GM11168 (cell line): ENCODE measurements around the gene NDUFAF5.
"Not testable (repeated sequence)": the region's sequence is repeated elsewhere in the genome, so short reads cannot be mapped to it uniquely, and the experiment has no call there.

Source experiments
- in situ Hi-C: fragments of 300-500 bp; cut with MboI; formaldehyde crosslinking; loops from one replicate; pipeline ENCODE4 v1.12.0; 2022; ENCODE audit warnings: low sequenced_read_pairs; ENCODE audit not compliant: unreplicated experiment

Gene NDUFAF5

GRCh38 chr20:13784893-13785715 lies at the start of gene NDUFAF5, which contains the start of gene ESF1:
Gene NDUFAF5, plus strand, starts transcription at chr20:13785028. Its CDS starts 41 bp downstream, at chr20:13785069.
Gene ESF1, minus strand, starts transcription at chr20:13784919. Its CDS starts 1,779 bp downstream, at chr20:13783140.
- in situ Hi-C loops: no loop called here

GRCh38 chr20:13735826-13736225 lies 49.0 kb upstream of the NDUFAF5 start:
- in situ Hi-C loops: no loop called here

GRCh38 chr20:13736436-13737191 lies 48.2 kb upstream of the NDUFAF5 start:
- in situ Hi-C loops: no loop called here

GRCh38 chr20:13738187-13738586 lies 46.6 kb upstream of the NDUFAF5 start:
- in situ Hi-C loops: not testable (repeated sequence)

GRCh38 chr20:13739731-13740649 lies 44.8 kb upstream of the NDUFAF5 start:
- in situ Hi-C loops: no loop called here

- in situ Hi-C loops: no loop called here
Observed at GRCh38 chr20:13741879-13742278, 42.9 kb upstream of the NDUFAF5 start.

- in situ Hi-C loops: no loop called here
Observed at GRCh38 chr20:13744352-13744751, 40.5 kb upstream of the NDUFAF5 start.

GRCh38 chr20:13745784-13746183 lies 39.0 kb upstream of the NDUFAF5 start:
- in situ Hi-C loops: no loop called here

GRCh38 chr20:13749811-13750210 lies 35.0 kb upstream of the NDUFAF5 start:
- in situ Hi-C loops: loop anchor here (25.0 kb wide), 1 partner anchor 638 kb away; no protein-coding TSS in a partner anchor

GRCh38 chr20:13753436-13754036 lies 31.3 kb upstream of the NDUFAF5 start:
- in situ Hi-C loops: loop anchor here (25.0 kb wide), 1 partner anchor 641 kb away; no protein-coding TSS in a partner anchor

GRCh38 chr20:13755809-13756208 lies 29.0 kb upstream of the NDUFAF5 start:
- in situ Hi-C loops: loop anchor here (25.0 kb wide), 1 partner anchor 644 kb away; no protein-coding TSS in a partner anchor

- in situ Hi-C loops: loop anchor here (25.0 kb wide), 1 partner anchor 644 kb away; no protein-coding TSS in a partner anchor
Observed at GRCh38 chr20:13756551-13756950, 28.3 kb upstream of the NDUFAF5 start.

- in situ Hi-C loops: loop anchor here (25.0 kb wide), 1 partner anchor 647 kb away; no protein-coding TSS in a partner anchor
Observed at GRCh38 chr20:13758884-13759283, 25.9 kb upstream of the NDUFAF5 start.

- in situ Hi-C loops: loop anchor here (25.0 kb wide), 1 partner anchor 648 kb away; no protein-coding TSS in a partner anchor
Observed at GRCh38 chr20:13760451-13760946, 24.3 kb upstream of the NDUFAF5 start.

GRCh38 chr20:13765299-13765698 lies 19.5 kb upstream of the NDUFAF5 start:
- in situ Hi-C loops: loop anchor here (25.0 kb wide), 1 partner anchor 653 kb away; no protein-coding TSS in a partner anchor

- in situ Hi-C loops: loop anchor here (25.0 kb wide), 1 partner anchor 654 kb away; no protein-coding TSS in a partner anchor
Observed at GRCh38 chr20:13765868-13766416, 18.9 kb upstream of the NDUFAF5 start.

GRCh38 chr20:13770141-13770540 lies 14.7 kb upstream of the NDUFAF5 start:
- in situ Hi-C loops: loop anchor here (25.0 kb wide), 1 partner anchor 658 kb away; no protein-coding TSS in a partner anchor

- in situ Hi-C loops: loop anchor here (25.0 kb wide), 1 partner anchor 660 kb away; no protein-coding TSS in a partner anchor
Observed at GRCh38 chr20:13771853-13772453, 12.9 kb upstream of the NDUFAF5 start.
